GM12892 (cell line): Measurements from ENCODE around the gene GEMIN4.

Experiments used
- DNase-seq: peaks from one replicate; pipeline ENCODE4 v3.0.0; 2011; ENCODE audit not compliant: insufficient read length
- FAIRE-seq: peaks from 2 replicates; lab custom pipeline; 2011; peaks lifted over from hg19 to GRCh38; lab: Jason Lieb, UNC
- POLR2A ChIP-seq: IDR thresholded peaks from 2 replicates; pipeline ENCODE4 v1.6.1; 2011; ENCODE audit warnings: low read depth, low read length, control low read depth
- POLR2AphosphoS5 ChIP-seq: IDR thresholded peaks from 2 replicates; pipeline ENCODE4 v1.6.1; 2011; ENCODE audit warnings: low read depth, low read length, control low read depth
- TAF1 ChIP-seq: IDR thresholded peaks from 2 replicates; pipeline ENCODE4 v1.6.1; 2011; ENCODE audit warnings: low read depth, mild to moderate bottlenecking, control low read depth, low read length, borderline replicate concordance

Gene GEMIN4

DNA sequence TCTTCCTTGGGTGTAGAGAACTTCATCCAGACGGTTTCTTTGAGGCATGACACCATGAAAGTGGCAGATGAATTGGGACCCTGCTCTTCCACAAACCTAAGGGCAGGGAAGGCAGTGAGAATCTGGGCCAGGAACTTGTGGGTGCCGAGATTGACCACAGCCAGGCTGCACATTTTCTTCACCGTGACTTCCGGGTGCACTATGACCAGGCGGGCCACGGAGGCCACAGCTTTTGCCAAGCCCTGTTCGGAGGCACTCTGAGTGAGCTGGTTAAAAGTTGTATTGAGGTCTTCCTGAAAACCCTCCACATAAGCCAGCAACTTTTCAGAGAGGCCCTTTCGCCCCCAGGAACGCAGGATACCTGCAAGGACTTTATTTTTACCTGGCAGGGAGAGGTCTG, 5.9 kb downstream of the GEMIN4 start:
- no peak; the same call in 1 of the 2 replicates for TF ChIP-seq POLR2AphosphoS5
- TF ChIP-seq POLR2A = no peak
- no peak for TF ChIP-seq TAF1
- DNase-seq (no peak), FAIRE-seq (no peak)

DNA sequence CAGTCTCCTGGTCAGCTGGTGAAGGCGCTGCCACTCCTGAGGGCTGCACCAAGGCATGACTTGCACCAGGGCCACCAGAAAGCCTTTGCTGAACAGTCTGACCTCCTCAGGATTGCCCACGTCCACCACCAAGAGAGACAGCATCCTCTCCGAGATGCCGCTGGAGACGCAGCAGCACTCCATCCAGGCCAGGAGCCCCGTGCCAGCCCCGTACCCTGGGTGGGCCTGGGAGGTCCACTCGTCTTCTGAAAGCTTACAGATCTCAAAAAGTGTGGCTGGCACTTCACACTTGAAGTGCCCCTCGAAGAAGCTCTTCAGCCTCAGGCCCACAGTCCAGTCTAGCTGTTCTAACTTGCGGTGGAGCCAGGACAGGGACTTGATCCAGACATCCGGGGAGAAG, 6.7 kb downstream of the GEMIN4 start:
- DNase-seq (no peak), FAIRE-seq (no peak)
- no peak for TF ChIP-seq POLR2A
- TF ChIP-seq POLR2AphosphoS5 = no peak
- no peak for TF ChIP-seq TAF1

DNA sequence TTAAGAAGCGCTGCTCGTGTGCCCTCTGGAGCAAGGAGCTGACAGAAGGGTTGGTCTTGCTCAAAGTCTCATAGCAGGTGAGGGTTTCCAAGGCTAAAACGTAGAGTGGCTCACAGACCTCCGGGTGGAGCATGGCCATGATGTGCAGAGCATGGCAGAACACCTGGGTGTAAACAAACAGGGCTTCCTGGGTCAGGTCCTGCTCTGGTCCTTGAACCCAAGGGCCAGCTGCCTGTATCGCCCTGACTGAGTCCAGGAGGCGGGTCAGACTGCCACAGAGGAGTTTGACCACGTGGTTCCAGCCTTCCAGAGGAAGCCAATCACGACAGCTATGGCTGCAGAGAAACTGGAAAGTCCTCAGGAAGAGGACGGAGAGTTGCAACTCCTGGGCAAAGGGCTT, 7.1 kb downstream of the GEMIN4 start:
- DNase-seq (no peak), FAIRE-seq (no peak)
- no peak for TF ChIP-seq TAF1
- TF ChIP-seq POLR2AphosphoS5 = no peak
- TF ChIP-seq POLR2A = no peak

DNA sequence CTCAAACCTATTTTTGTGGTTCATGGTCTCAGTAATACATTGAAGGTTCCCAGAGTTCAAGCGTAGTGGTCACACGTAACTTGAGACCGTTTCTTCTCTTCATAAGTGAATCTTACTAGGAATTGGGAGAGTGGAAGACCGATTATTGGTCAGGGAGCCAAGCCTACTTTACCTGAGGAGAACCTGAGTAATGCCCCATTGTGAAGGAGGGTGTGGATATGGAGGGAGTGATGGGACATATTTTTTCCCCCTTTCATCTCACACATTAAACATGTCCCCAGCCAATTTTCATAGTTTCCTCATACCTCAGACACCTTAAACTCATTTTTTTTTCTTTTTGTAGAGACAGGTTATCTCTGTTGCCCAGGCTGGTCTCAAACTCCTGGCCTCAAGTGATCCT, 8.9 kb downstream of the GEMIN4 start:
- FAIRE-seq (no peak), DNase-seq (no peak)
- TF ChIP-seq POLR2A (no peak), POLR2AphosphoS5 (peak; percentile 32; the same call in 1 of the 2 replicates), TAF1 (no peak)

GRCh38 chr17:742147-742793, 9.8 kb downstream of the GEMIN4 start:
- FAIRE-seq = no peak
- DNase-seq = no peak
- TF ChIP-seq POLR2AphosphoS5 (peak; percentile 26; the same call in 1 of the 2 replicates), POLR2A (peak; percentile 62; the same call in 1 of the 2 replicates), TAF1 (no peak)

- peak; percentile 49 for DNase-seq
- FAIRE-seq = peak; percentile 96
- no peak for TF ChIP-seq POLR2AphosphoS5
- peak; percentile 49; the same call in 1 of the 2 replicates for TF ChIP-seq POLR2A
- no peak for TF ChIP-seq TAF1
Observed at GRCh38 chr17:740240-741017, 11.6 kb downstream of the GEMIN4 start.

- FAIRE-seq (no peak), DNase-seq (no peak)
- TF ChIP-seq TAF1 (no peak), POLR2AphosphoS5 (no peak), POLR2A (no peak)
Observed at GRCh38 chr17:737561-738113, 14.4 kb downstream of the GEMIN4 start.

DNA sequence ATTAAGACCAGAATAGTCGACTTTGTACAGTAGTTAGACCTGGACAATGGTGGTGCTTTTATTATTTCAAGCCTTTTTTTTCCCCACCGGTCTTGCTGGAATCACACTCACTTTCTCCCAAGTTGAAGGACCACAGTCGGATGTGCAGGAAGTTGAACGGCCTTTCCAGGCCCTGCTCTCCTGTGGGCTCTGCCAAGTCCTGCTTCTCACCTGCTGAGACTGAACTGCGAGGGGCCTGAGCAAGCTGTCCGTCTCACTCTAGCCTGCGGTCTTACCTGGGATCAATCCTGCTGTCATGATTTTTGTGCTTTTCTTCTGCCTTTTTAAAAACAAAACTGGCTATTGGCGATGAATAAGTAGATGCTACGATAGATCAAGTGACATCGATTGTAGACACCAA, 18.3 kb downstream of the GEMIN4 start:
- no peak for FAIRE-seq
- TF ChIP-seq POLR2A (no peak), TAF1 (no peak)
- DNase-seq = no peak

DNA sequence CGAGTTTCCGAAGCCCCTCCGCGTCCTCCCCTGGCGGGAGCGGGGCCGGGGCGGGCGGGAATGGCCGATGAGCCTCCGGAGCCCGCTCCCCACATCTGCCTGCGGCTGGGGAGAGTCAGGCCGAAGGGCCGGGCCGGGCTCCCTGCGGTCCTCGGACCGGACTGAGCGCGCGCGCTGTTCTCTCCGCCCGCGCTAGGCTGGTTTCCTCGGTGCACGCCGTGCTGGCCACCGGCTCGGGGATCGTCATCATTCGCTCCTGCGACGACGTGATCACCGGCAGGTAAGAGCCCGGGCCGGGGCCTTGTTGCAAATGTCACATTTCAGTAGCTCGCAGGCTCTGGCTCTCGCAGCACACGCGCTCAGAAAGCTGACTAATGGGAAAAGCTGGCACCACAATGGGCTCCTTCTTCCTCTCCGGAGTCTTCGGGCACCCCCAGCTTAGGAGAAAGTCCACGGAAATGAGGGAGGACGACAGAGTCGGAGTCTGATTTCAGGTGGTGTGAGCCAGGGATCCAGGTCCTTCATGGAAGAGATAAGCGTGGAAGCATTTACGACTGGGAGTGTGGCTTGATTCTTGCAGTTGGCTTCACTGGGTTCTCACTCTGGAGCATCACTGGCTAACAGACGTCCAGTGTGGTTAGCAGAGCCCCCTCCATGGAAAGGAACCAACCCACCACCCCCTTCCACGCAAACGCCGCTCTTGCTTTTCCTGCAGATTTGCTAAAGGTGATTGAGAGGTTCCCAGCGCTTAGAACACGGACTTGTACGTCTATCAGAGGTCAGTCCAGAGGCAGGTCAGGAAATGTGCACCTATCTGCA, 19.0 kb downstream of the GEMIN4 start:
- DNase-seq (peak; percentile 42), FAIRE-seq (peak; percentile 91)
- no peak for TF ChIP-seq POLR2AphosphoS5
- TF ChIP-seq POLR2A = no peak; the same call in 1 of the 2 replicates
- no peak for TF ChIP-seq TAF1

DNA sequence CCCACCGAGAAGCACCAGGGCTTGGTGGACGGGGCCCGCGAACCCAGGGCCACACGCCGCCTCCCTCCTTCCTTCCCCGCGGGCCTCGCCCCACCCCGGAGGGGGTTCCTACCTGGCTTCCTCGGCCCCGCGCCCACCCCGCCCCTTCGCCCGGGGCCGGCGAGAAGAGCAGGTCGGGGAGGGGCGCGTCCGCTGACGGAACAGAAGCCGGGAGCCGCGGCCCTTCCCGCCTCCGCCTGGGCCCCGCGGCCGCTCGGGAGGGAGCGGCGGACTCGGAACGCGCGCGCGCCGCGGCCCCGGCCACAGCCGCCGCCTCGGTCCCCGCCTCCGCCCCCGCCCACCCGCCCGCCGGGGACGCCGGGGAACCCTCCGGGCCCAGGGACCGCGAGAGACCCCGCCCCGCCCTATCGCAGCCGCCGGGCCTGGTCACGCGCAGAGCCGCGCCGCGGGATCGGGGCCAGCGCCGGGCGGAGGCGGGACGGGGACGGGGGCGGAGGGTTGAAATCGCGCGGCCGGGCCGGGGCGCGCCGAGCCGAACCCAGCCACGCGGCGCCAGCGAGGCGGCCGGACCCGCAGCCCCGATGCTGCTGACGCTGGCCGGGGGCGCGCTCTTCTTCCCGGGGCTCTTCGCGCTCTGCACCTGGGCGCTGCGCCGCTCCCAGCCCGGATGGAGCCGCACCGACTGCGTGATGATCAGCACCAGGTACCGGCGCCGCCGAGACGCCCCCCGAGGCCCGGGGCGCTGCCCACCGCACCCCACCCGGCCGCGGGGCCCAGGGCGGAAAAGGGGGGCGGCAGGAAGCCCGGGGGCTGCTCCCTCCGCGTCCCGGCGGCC, 19.8 kb downstream of the GEMIN4 start, which contains the start of gene TLCD3A:
Gene TLCD3A, plus strand, starts transcription at position 530 of the 835 bp plus-strand sequence. Its CDS starts 52 bp downstream, at position 582.
- no peak for FAIRE-seq
- TF ChIP-seq POLR2AphosphoS5 = 0 out of 2 replicates have a peak, but pooled peaks have one; percentile 24
- no peak for TF ChIP-seq POLR2A
- peak; percentile 65 for DNase-seq

GRCh38 chr17:731644-732066, 20.4 kb downstream of the GEMIN4 start:
- TF ChIP-seq TAF1 = no peak
- TF ChIP-seq POLR2A = no peak
- no peak for TF ChIP-seq POLR2AphosphoS5
- FAIRE-seq = no peak
- DNase-seq = no peak
